ENCODE results near the gene DNM2. TPM values are rescaled to one million over a fixed set of nuclear protein-coding genes. Genes with fewer than 3 reads are reported as not detected.

DNM2 gene
- total and polyA plus RNA-seq, 10 of the 15 experiments (the other 5 are each of a cell fraction or from before 2014, with no cell fraction given): 1.2 to 146 (median 68.9) TPM

GRCh38 chr19:10695401-10696398, 22.2 kb upstream of the DNM2 start (continued):
- TF ChIP-seq HSF1 (IDR thresholded peaks at IDR 0.05; ENCODE audit: low read depth, low read length) (no peak), SPI1 (IDR thresholded peaks at IDR 0.05; ENCODE audit: borderline replicate concordance, insufficient read depth, low read depth, low read length) (no peak), SIN3A (IDR thresholded peaks at IDR 0.05; ENCODE audit: low read depth, low read length) (peak; percentile 99), ZNF384 (IDR thresholded peaks at IDR 0.05; ENCODE audit: borderline replicate concordance, low read depth, low read length) (no peak), ZSCAN29 (IDR thresholded peaks at IDR 0.05) (no peak), IRF5 (IDR thresholded peaks at IDR 0.05; ENCODE audit: borderline replicate concordance) (no peak), NR2C1 (IDR thresholded peaks at IDR 0.05) (no peak), TCF7 (IDR thresholded peaks at IDR 0.05; ENCODE audit: borderline replicate concordance) (no peak), SKIL (IDR thresholded peaks at IDR 0.05; ENCODE audit: low read depth, poor library complexity, severe bottlenecking) (no peak), HCFC1 (IDR thresholded peaks at IDR 0.05; ENCODE audit: low read length) (no peak; the same call in none of the 2 replicates), SIX5 (IDR thresholded peaks at IDR 0.05; ENCODE audit: low read depth, low read length, severe bottlenecking) (no peak)
- TF ChIP-seq, protein P1, sequence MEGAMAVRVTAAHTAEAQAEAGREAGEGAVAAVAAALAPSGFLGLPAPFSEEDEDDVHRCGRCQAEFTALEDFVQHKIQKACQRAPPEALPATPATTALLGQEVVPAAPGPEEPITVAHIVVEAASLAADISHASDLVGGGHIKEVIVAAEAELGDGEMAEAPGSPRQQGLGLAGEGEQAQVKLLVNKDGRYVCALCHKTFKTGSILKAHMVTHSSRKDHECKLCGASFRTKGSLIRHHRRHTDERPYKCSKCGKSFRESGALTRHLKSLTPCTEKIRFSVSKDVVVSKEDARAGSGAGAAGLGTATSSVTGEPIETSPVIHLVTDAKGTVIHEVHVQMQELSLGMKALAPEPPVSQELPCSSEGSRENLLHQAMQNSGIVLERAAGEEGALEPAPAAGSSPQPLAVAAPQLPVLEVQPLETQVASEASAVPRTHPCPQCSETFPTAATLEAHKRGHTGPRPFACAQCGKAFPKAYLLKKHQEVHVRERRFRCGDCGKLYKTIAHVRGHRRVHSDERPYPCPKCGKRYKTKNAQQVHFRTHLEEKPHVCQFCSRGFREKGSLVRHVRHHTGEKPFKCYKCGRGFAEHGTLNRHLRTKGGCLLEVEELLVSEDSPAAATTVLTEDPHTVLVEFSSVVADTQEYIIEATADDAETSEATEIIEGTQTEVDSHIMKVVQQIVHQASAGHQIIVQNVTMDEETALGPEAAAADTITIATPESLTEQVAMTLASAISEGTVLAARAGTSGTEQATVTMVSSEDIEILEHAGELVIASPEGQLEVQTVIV (IDR thresholded peaks at IDR 0.05; ENCODE audit: borderline replicate concordance, partially characterized antibody): no peak
- TF ChIP-seq, protein P2, sequence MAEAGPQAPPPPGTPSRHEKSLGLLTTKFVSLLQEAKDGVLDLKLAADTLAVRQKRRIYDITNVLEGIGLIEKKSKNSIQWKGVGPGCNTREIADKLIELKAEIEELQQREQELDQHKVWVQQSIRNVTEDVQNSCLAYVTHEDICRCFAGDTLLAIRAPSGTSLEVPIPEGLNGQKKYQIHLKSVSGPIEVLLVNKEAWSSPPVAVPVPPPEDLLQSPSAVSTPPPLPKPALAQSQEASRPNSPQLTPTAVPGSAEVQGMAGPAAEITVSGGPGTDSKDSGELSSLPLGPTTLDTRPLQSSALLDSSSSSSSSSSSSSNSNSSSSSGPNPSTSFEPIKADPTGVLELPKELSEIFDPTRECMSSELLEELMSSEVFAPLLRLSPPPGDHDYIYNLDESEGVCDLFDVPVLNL (IDR thresholded peaks at IDR 0.05; ENCODE audit: low read depth, low read length): no peak
- TF ChIP-seq, protein P3, sequence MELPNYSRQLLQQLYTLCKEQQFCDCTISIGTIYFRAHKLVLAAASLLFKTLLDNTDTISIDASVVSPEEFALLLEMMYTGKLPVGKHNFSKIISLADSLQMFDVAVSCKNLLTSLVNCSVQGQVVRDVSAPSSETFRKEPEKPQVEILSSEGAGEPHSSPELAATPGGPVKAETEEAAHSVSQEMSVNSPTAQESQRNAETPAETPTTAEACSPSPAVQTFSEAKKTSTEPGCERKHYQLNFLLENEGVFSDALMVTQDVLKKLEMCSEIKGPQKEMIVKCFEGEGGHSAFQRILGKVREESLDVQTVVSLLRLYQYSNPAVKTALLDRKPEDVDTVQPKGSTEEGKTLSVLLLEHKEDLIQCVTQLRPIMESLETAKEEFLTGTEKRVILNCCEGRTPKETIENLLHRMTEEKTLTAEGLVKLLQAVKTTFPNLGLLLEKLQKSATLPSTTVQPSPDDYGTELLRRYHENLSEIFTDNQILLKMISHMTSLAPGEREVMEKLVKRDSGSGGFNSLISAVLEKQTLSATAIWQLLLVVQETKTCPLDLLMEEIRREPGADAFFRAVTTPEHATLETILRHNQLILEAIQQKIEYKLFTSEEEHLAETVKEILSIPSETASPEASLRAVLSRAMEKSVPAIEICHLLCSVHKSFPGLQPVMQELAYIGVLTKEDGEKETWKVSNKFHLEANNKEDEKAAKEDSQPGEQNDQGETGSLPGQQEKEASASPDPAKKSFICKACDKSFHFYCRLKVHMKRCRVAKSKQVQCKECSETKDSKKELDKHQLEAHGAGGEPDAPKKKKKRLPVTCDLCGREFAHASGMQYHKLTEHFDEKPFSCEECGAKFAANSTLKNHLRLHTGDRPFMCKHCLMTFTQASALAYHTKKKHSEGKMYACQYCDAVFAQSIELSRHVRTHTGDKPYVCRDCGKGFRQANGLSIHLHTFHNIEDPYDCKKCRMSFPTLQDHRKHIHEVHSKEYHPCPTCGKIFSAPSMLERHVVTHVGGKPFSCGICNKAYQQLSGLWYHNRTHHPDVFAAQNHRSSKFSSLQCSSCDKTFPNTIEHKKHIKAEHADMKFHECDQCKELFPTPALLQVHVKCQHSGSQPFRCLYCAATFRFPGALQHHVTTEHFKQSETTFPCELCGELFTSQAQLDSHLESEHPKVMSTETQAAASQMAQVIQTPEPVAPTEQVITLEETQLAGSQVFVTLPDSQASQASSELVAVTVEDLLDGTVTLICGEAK (IDR thresholded peaks at IDR 0.05; ENCODE audit: borderline replicate concordance): peak; percentile 83
